Measurements from ENCODE around the gene TCP11L1.

DNA sequence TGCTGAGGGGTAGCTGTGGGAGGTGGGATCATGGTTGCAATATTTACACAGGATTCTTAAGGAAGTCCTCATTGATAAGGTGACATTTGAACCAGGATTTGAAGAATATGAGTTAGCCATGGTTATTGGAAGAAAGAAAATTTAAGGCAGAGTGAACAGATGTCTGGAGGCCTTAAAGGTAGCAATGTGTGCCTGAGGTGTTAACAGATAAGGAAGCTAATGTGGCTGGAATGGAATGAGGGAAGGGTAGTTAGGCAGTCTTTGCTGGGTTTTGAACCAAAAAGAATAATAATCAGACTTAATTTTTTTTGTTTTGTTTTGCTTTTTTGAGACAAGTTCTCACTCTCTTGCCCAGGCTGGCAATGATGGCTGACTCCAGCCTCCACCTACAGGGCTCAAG is 33.4 kb upstream of the TCP11L1 start:
- TF ChIP-seq, protein P1, sequence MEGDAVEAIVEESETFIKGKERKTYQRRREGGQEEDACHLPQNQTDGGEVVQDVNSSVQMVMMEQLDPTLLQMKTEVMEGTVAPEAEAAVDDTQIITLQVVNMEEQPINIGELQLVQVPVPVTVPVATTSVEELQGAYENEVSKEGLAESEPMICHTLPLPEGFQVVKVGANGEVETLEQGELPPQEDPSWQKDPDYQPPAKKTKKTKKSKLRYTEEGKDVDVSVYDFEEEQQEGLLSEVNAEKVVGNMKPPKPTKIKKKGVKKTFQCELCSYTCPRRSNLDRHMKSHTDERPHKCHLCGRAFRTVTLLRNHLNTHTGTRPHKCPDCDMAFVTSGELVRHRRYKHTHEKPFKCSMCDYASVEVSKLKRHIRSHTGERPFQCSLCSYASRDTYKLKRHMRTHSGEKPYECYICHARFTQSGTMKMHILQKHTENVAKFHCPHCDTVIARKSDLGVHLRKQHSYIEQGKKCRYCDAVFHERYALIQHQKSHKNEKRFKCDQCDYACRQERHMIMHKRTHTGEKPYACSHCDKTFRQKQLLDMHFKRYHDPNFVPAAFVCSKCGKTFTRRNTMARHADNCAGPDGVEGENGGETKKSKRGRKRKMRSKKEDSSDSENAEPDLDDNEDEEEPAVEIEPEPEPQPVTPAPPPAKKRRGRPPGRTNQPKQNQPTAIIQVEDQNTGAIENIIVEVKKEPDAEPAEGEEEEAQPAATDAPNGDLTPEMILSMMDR (conservative IDR thresholded peaks at IDR 0.05; ENCODE audit: low read depth, low read length): no peak
- no peak for TF ChIP-seq EZH2 (IDR thresholded peaks at IDR 0.05; ENCODE audit: borderline replicate concordance, low read depth, low read length, poor library complexity, severe bottlenecking)
